Iris pigment epithelial cell (primary cell): ENCODE measurements around the gene PXDN.

Experiments used
- DNase-seq: peaks from one replicate; pipeline ENCODE4 v3.0.0-alpha.2; 2011; ENCODE audit warnings: low read depth

PXDN gene

GRCh38 chr2:1647417-1648240, 96.7 kb downstream of the PXDN start:
- no peak for DNase-seq

GRCh38 chr2:1645761-1646476, 98.4 kb downstream of the PXDN start:
- DNase-seq = no peak

GRCh38 chr2:1644427-1644826, 99.9 kb downstream of the PXDN start:
- DNase-seq = no peak

- no peak for DNase-seq
Measured at GRCh38 chr2:1642993-1643619, 101.2 kb downstream of the PXDN start.

GRCh38 chr2:1642066-1642861, 102.1 kb downstream of the PXDN start:
- peak; percentile 27 for DNase-seq

GRCh38 chr2:1641523-1641922, 102.8 kb downstream of the PXDN start:
- peak; percentile 58 for DNase-seq

- DNase-seq = no peak
Measured at GRCh38 chr2:1640301-1641135, 103.8 kb downstream of the PXDN start.

- no peak for DNase-seq
Measured at GRCh38 chr2:1639086-1639858, 105.0 kb downstream of the PXDN start.

GRCh38 chr2:1638281-1638860, 105.9 kb downstream of the PXDN start:
- peak; percentile 59 for DNase-seq

- no peak for DNase-seq
Measured at GRCh38 chr2:1636791-1637415, 107.4 kb downstream of the PXDN start.

- no peak for DNase-seq
Measured at GRCh38 chr2:1635823-1636222, 108.5 kb downstream of the PXDN start.

GRCh38 chr2:1634681-1635341, 109.5 kb downstream of the PXDN start:
- no peak for DNase-seq

- DNase-seq = no peak
Measured at GRCh38 chr2:1633936-1634587, 110.3 kb downstream of the PXDN start.

GRCh38 chr2:1633092-1633671, 111.1 kb downstream of the PXDN start:
- peak; percentile 50 for DNase-seq

GRCh38 chr2:1632510-1632909, 111.8 kb downstream of the PXDN start:
- no peak for DNase-seq

GRCh38 chr2:1632002-1632348, 112.3 kb downstream of the PXDN start:
- peak; percentile 82 for DNase-seq

- DNase-seq = no peak
Measured at GRCh38 chr2:1631292-1632001, 112.9 kb downstream of the PXDN start.

GRCh38 chr2:1628893-1629292, 115.4 kb downstream of the PXDN start:
- DNase-seq = peak; percentile 85
